NCI-H69 (cell line): Measurements from ENCODE around the gene BACH2.
A peak's percentile ranks its signal among the peaks of the same experiment; 100 is the strongest.
"Not testable (repeated sequence)": the region's sequence is repeated elsewhere in the genome, so short reads cannot be mapped to it uniquely, and the experiment has no call there.

Source experiments
- DNase-seq: peaks from one replicate; lab custom pipeline; 2025; lab: John Stamatoyannopoulos, UW

The BACH2 gene

GRCh38 chr6:90296341-90297114, at the start of gene BACH2:
TSS of gene BACH2 (minus strand) at chr6:90296843. CDS start at chr6:90008844, 287,999 bp downstream.
- peak; percentile 96 for DNase-seq

GRCh38 chr6:90343576-90343975, 46.9 kb upstream of the BACH2 start:
- DNase-seq, result no peak

- no peak for DNase-seq
Observed at GRCh38 chr6:90338409-90338808, 41.8 kb upstream of the BACH2 start.

- DNase-seq, result no peak
Observed at GRCh38 chr6:90336388-90336947, 39.8 kb upstream of the BACH2 start.

GRCh38 chr6:90333928-90334327, 37.3 kb upstream of the BACH2 start:
- no peak for DNase-seq

GRCh38 chr6:90332978-90333543, 36.4 kb upstream of the BACH2 start:
- not testable (repeated sequence) for DNase-seq

- DNase-seq, result no peak
Observed at GRCh38 chr6:90329386-90330077, 32.9 kb upstream of the BACH2 start.

GRCh38 chr6:90328004-90328403, 31.4 kb upstream of the BACH2 start:
- no peak for DNase-seq

GRCh38 chr6:90326404-90327057, 29.9 kb upstream of the BACH2 start:
- DNase-seq, result no peak

GRCh38 chr6:90323706-90324105, 27.1 kb upstream of the BACH2 start:
- DNase-seq, result no peak

GRCh38 chr6:90322976-90323474, 26.4 kb upstream of the BACH2 start:
- DNase-seq, result no peak

GRCh38 chr6:90319979-90320685, 23.5 kb upstream of the BACH2 start:
- no peak for DNase-seq

- DNase-seq, result no peak
Observed at GRCh38 chr6:90319044-90319443, 22.4 kb upstream of the BACH2 start.

- no peak for DNase-seq
Observed at GRCh38 chr6:90315986-90316385, 19.3 kb upstream of the BACH2 start.

- no peak for DNase-seq
Observed at GRCh38 chr6:90315354-90315950, 18.8 kb upstream of the BACH2 start.

GRCh38 chr6:90314514-90314913, 17.9 kb upstream of the BACH2 start:
- no peak for DNase-seq

- DNase-seq, result no peak
Observed at GRCh38 chr6:90311569-90311968, 14.9 kb upstream of the BACH2 start.

GRCh38 chr6:90305800-90306448, 9.3 kb upstream of the BACH2 start:
- DNase-seq, result no peak

GRCh38 chr6:90304308-90304707, 7.7 kb upstream of the BACH2 start:
- no peak for DNase-seq

- no peak for DNase-seq
Observed at GRCh38 chr6:90303039-90303438, 6.4 kb upstream of the BACH2 start.

GRCh38 chr6:90302320-90302719, 5.7 kb upstream of the BACH2 start:
- no peak for DNase-seq
